Tibial artery (tissue), 4 donors: ENCODE data around the gene MAPK4.

Source experiments
- DNase-seq, 2 donors: peaks; one replicate each; pipeline ENCODE4 v3.0.0-alpha.2; 2019
- H3K27ac ChIP-seq, 2 donors: fragments of 200-600 bp; sonication (generic) in 1 of 2; 1 replicate in 1 of 2; 2 replicates in 1 of 2; pipeline ENCODE4 v1.5.1; 2018 to 2019; ENCODE audit warnings: mild to moderate bottlenecking in 1 of 2
- H3K27me3 ChIP-seq, 2 donors: fragments of 200-600 bp; sonication (generic) in 1 of 2; one replicate each; pipeline versions ENCODE4 v1.5.1 to v1.6.0; 2016 to 2019
- H3K36me3 ChIP-seq, 3 donors: fragments of 200-600 bp; sonication (generic) in 2 of 3; one replicate each; pipeline ENCODE4 v1.5.1; 2016 to 2019; ENCODE audit warnings: mild to moderate bottlenecking in 2 of 3
- H3K4me1 ChIP-seq, 4 donors: fragments of 200-600 bp; sonication (generic) in 2 of 4; 1 replicate in 3 of 4; 2 replicates in 1 of 4; pipeline ENCODE4 v1.5.1; 2016 to 2019
- H3K4me3 ChIP-seq, 2 donors: fragments of 200-600 bp; sonication (generic) in 1 of 2; 1 replicate in 1 of 2; 2 replicates in 1 of 2; pipeline ENCODE4 v1.5.1; 2018 to 2019; ENCODE audit warnings: mild to moderate bottlenecking in 2 of 2
- H3K9me3 ChIP-seq, 3 donors: fragments of 200-600 bp; sonication (generic) in 1 of 3; one replicate each; pipeline ENCODE4 v1.5.1; 2016 to 2019
- intact Hi-C: fragments of 100-400 bp; cut with DNase I; formaldehyde crosslinking; loops from one replicate; pipeline ENCODE4 v1.15.0; 2023; ENCODE audit warnings: low total_unique reads
- TF ChIP-seq, protein P1 (sequence below), 2 experiments: fragments of 200-600 bp in 1 of 2; fragments of 450-650 bp in 1 of 2; IDR thresholded peaks; one replicate each; pipeline ENCODE4 v1.5.1; 2017 to 2019; ENCODE audit warnings: antibody characterized with exemption in 2 of 2, mild to moderate bottlenecking in 1 of 2, moderate library complexity in 1 of 2

MAPK4 gene

DNA sequence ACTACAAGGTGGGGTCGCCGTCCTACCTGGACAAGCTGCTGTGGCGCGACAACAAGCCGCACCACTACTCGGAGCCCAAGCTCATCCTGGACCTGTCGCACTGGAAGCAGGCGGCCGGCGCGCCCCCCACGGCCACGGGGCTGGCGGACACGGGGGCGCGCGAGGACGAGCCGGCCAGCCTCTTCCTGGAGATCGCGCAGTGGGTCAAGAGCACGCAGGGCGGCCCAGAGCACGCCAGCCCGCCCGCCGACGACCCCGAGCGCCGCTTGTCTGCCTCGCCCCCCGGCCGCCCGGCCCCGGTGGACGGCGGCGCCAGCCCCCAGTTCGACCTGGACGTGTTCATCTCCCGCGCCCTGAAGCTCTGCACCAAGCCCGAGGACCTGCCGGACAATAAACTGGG, 169.5 kb downstream of the MAPK4 start:
- H3K4me1 ChIP-seq, result peaks cover 0 to 6% (median 0%) of the 10 kb centered on the region in 4 donors
- H3K27me3 ChIP-seq, result no peaks in the 10 kb centered on the region
- TF ChIP-seq, protein P1, sequence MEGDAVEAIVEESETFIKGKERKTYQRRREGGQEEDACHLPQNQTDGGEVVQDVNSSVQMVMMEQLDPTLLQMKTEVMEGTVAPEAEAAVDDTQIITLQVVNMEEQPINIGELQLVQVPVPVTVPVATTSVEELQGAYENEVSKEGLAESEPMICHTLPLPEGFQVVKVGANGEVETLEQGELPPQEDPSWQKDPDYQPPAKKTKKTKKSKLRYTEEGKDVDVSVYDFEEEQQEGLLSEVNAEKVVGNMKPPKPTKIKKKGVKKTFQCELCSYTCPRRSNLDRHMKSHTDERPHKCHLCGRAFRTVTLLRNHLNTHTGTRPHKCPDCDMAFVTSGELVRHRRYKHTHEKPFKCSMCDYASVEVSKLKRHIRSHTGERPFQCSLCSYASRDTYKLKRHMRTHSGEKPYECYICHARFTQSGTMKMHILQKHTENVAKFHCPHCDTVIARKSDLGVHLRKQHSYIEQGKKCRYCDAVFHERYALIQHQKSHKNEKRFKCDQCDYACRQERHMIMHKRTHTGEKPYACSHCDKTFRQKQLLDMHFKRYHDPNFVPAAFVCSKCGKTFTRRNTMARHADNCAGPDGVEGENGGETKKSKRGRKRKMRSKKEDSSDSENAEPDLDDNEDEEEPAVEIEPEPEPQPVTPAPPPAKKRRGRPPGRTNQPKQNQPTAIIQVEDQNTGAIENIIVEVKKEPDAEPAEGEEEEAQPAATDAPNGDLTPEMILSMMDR (IDR thresholded peaks at IDR 0.05), result no peak
- H3K36me3 ChIP-seq, result peaks cover 0 to 23% (median 5%) of the 10 kb centered on the region in 3 donors
- DNase-seq, result no peak
- H3K9me3 ChIP-seq, result no peaks in the 10 kb centered on the region
- H3K27ac ChIP-seq, result no peak overlapping the region
- intact Hi-C loops, result no loop called here
- no peak overlapping the region for H3K4me3 ChIP-seq

DNA sequence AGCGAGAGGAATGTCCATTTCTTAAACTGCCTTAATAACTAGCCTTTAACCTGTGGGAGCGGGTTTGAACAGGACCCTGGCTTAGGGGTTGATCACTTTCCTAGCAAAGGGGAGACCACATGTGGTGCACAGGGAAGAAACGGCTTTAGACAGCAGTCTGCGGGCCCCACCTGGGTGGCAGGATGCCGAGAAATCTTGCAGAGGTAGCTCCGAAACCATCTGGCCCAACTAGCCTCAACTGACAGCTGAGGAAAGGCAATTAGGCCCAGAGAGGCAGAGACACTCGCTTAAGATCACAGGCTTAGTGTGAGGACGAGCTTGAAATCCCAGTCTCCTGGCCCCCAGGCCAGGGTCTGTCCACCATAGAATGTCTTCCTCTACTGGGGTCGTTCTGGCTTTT, 170.1 kb downstream of the MAPK4 start:
- H3K27ac ChIP-seq, result no peak overlapping the region
- no peak overlapping the region for H3K4me3 ChIP-seq
- peaks cover 0 to 23% (median 5%) of the 10 kb centered on the region in 3 donors for H3K36me3 ChIP-seq
- H3K9me3 ChIP-seq, result no peaks in the 10 kb centered on the region
- no peaks in the 10 kb centered on the region for H3K27me3 ChIP-seq
- no peak for DNase-seq
- intact Hi-C loops, result no loop called here
- peaks cover 0 to under 1% (median 0%) of the 10 kb centered on the region in 4 donors for H3K4me1 ChIP-seq
- TF ChIP-seq, protein P1 (IDR thresholded peaks at IDR 0.05), result no peak

DNA sequence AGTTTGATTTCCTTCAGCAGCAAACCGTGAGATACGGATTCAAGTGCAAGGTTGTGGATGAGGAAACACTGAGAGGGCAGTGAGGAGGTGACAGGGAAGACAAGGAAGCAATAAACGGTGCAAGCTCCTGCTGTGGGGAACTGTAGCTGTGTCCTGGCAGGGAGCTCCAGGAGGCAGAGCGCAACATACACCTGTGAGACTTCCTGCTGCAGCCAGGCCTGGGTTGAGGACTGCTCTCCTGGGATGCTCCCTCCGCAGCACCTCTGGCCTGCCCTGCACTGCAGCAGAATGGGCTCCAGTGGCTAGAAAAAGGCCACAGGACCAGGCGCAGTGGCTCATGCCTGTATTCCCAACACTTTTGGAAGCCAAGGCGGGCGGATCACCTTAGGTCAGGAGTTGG, 174.5 kb downstream of the MAPK4 start:
- H3K9me3 ChIP-seq, result no peaks in the 10 kb centered on the region
- H3K27me3 ChIP-seq, result no peaks in the 10 kb centered on the region
- no peak overlapping the region for H3K27ac ChIP-seq
- TF ChIP-seq, protein P1 (IDR thresholded peaks at IDR 0.05), result no peak
- peaks cover 0 to 19% (median 5%) of the 10 kb centered on the region in 3 donors for H3K36me3 ChIP-seq
- H3K4me1 ChIP-seq, result no peaks in the 10 kb centered on the region
- no peak overlapping the region for H3K4me3 ChIP-seq
- intact Hi-C loops, result no loop called here
- no peak for DNase-seq

DNA sequence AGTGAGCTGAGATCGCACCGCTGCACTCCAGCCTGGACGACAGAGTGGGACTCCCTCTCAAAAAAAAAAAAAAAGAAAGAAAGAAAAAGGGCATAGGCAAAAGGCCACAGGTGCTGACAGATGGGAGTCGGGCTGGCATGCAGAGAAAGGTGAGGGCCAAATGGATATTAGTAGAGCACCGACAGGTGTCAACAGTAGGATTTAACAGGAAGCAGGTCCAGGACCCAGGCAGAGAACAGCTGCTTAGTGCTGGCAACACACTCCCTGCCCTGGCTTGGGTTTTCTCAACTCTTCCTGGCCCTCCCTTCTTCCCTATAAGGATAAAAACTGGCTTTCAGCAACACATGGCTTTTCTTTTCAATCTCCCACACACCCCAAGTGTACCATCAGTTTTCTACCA, 175.0 kb downstream of the MAPK4 start:
- Histone ChIP-seq H3K27me3 (no peaks in the 10 kb centered on the region), H3K4me3 (no peak overlapping the region), H3K27ac (no peak overlapping the region), H3K36me3 (peaks cover 0 to 13% (median 5%) of the 10 kb centered on the region in 3 donors), H3K9me3 (no peaks in the 10 kb centered on the region), H3K4me1 (no peaks in the 10 kb centered on the region)
- DNase-seq, result no peak
- intact Hi-C loops, result no loop called here
- TF ChIP-seq, protein P1 (IDR thresholded peaks at IDR 0.05), result no peak

DNA sequence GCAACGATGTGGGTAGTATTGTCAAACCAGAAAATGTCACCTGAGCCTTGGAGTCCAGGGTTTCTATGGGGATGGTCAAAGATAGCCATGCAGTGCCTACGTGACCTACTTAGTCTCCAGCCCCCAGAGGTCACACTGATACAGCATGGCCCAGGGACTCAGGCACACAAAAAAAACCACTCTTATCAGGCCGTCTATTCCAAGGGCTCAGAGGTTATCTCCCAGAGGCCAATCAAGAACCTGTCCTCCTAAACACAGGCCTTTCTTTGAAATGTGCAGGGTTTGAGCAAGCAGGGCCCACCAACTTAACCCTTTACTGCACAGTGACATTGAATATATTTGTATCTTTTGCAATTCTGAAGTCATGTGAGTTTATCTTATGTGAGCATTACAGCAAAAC, 177.2 kb downstream of the MAPK4 start:
- H3K36me3 ChIP-seq, result no peaks in the 10 kb centered on the region
- intact Hi-C loops, result no loop called here
- TF ChIP-seq, protein P1 (IDR thresholded peaks at IDR 0.05), result no peak
- no peak overlapping the region for H3K27ac ChIP-seq
- no peaks in the 10 kb centered on the region for H3K4me1 ChIP-seq
- DNase-seq, result no peak
- H3K4me3 ChIP-seq, result no peak overlapping the region
- no peaks in the 10 kb centered on the region for H3K9me3 ChIP-seq
- H3K27me3 ChIP-seq, result no peaks in the 10 kb centered on the region
